22Rv1 (cell line): ENCODE data around the gene PRPSAP1.

Experiments used
- H3K27ac ChIP-seq: fragments of 450-650 bp; 2 replicates; pipeline ENCODE4 v1.5.1; 2017
- CTCF ChIP-seq: fragments of 450-650 bp; IDR thresholded peaks from 2 replicates; pipeline ENCODE4 v1.5.1; 2017; ENCODE audit warnings: mild to moderate bottlenecking
- ZFX ChIP-seq: fragments of 450-650 bp; IDR thresholded peaks from 2 replicates; pipeline ENCODE4 v1.6.1; 2017; ENCODE audit warnings: antibody characterized with exemption, borderline replicate concordance

PRPSAP1 gene

GRCh38 chr17:76353599-76354316 is at the start of gene PRPSAP1:
TSS of gene PRPSAP1 (minus strand) at chr17:76353916. CDS start at chr17:76353703, 213 bp downstream.
- peak within 1 kb of the TSS; percentile 91 for H3K27ac ChIP-seq
- TF ChIP-seq CTCF = 0 out of 2 replicates have a peak, but pooled peaks have one; percentile 20
- no peak for TF ChIP-seq ZFX

GRCh38 chr17:76402711-76403110 is 49.0 kb upstream of the PRPSAP1 start:
- no peak overlapping the region for H3K27ac ChIP-seq
- no peak for TF ChIP-seq ZFX
- no peak for TF ChIP-seq CTCF

GRCh38 chr17:76399175-76400172 is 45.8 kb upstream of the PRPSAP1 start:
- H3K27ac ChIP-seq = no peak overlapping the region
- TF ChIP-seq CTCF = no peak
- TF ChIP-seq ZFX = no peak

- no peak for TF ChIP-seq ZFX
- TF ChIP-seq CTCF = no peak
- H3K27ac ChIP-seq = no peak overlapping the region
Observed at GRCh38 chr17:76398523-76399174, 44.9 kb upstream of the PRPSAP1 start.

- H3K27ac ChIP-seq = no peak overlapping the region
Observed at GRCh38 chr17:76397687-76398522, 44.2 kb upstream of the PRPSAP1 start.

More at GRCh38 chr17:76397687-76398522, 44.2 kb upstream of the PRPSAP1 start:
- TF ChIP-seq ZFX (no peak), CTCF (peak; percentile 95)
